B cell (primary cell): ENCODE data around the gene SGSH.
"Not testable (repeated sequence)": the region's sequence is repeated elsewhere in the genome, so short reads cannot be mapped to it uniquely, and the experiment has no call there.

ENCODE experiments used
- EZH2 ChIP-seq: IDR thresholded peaks from 2 replicates; pipeline ENCODE4 v1.6.1; 2012; ENCODE audit warnings: borderline replicate concordance, low read depth, mild to moderate bottlenecking, moderate library complexity, low read length; ENCODE audit not compliant: insufficient read depth, poor library complexity, severe bottlenecking
- TF ChIP-seq, protein P1 (sequence below): fragments of 200-600 bp; IDR thresholded peaks from one replicate; pipeline ENCODE4 v1.8.0; 2022; ENCODE audit warnings: antibody characterized with exemption, mild to moderate bottlenecking

- TF ChIP-seq, protein P1, sequence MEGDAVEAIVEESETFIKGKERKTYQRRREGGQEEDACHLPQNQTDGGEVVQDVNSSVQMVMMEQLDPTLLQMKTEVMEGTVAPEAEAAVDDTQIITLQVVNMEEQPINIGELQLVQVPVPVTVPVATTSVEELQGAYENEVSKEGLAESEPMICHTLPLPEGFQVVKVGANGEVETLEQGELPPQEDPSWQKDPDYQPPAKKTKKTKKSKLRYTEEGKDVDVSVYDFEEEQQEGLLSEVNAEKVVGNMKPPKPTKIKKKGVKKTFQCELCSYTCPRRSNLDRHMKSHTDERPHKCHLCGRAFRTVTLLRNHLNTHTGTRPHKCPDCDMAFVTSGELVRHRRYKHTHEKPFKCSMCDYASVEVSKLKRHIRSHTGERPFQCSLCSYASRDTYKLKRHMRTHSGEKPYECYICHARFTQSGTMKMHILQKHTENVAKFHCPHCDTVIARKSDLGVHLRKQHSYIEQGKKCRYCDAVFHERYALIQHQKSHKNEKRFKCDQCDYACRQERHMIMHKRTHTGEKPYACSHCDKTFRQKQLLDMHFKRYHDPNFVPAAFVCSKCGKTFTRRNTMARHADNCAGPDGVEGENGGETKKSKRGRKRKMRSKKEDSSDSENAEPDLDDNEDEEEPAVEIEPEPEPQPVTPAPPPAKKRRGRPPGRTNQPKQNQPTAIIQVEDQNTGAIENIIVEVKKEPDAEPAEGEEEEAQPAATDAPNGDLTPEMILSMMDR = not testable (repeated sequence)
- TF ChIP-seq EZH2 = not testable (repeated sequence)
Measured at GRCh38 chr17:80244448-80244847, 24.3 kb upstream of the SGSH start.
